ENCODE measurements around the gene FBLIM1.

The FBLIM1 gene, protein sequence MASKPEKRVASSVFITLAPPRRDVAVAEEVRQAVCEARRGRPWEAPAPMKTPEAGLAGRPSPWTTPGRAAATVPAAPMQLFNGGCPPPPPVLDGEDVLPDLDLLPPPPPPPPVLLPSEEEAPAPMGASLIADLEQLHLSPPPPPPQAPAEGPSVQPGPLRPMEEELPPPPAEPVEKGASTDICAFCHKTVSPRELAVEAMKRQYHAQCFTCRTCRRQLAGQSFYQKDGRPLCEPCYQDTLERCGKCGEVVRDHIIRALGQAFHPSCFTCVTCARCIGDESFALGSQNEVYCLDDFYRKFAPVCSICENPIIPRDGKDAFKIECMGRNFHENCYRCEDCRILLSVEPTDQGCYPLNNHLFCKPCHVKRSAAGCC

DNA sequence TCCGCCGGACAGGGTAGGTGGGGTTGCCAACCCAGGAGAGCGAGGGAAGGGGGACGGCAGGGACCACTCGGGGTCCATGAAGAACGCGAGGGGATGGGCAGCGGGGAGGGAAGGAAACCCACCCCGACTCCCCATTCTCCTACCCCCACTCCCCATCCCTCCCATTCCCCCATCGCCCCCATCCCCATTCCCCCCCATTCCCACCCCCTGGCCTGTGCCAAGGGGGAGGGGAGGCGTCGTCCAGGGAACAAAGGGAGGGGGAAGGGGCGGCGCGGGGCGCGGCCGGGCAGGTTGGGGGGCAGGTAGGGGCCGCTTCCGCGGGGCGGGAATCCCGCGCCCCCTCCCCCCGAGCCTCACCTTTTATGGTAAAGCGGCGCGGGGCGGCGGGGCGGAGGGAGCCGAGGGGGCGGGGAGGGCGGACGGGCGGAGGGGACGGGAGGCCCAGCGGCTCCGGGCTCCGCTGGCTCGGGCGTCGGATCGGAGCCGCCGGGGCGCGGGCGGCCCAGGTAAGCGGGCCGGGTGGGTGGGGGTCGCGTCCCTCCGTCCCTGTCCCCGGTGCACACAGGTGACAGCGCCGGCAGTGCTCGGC lies at the start of gene FBLIM1:
Gene FBLIM1, plus strand, starts transcription at position 453 of the 589 bp plus-strand sequence. CDS start 6,189 bp downstream, outside the sequence.
- DNase-seq: no peak

DNA sequence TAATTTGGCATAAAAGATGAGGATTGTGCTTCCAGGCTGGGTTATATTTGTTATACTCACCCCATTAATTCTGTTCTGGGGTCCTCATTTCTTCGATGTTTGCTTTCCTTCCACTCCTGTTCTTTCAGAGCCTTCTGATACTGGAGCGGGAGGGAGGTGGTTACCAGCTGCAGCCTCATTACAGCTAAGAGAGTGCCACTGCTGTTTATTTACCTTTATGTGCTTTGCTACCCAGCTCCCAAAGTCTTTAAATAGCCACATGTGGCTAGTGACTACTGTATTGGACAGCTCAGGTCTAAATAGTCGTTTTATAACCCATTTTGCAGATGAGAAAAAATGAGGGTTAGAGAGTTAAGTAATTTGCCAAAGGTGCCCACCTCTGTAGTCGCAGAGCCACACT lies 49.4 kb upstream of the FBLIM1 start:
- no peak for DNase-seq

DNA sequence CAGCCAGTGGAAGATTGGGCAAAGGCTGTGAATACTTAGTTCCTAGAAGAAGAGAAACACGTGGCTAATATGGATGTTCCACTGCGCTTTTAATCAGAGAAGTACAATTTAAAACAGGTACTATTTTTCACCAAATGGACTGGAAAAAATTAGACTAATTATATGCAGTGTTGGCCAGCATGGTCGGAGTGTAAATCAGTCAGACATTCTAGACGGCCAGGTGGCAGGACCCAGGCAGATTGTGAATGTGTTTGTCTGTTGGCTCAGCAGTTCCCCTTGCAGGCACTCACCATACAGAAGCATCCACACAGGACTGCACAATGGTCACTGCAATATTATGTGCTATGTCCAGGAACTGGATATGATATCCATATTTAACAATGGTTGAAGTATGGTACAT lies 46.4 kb upstream of the FBLIM1 start:
- DNase-seq: no peak

DNA sequence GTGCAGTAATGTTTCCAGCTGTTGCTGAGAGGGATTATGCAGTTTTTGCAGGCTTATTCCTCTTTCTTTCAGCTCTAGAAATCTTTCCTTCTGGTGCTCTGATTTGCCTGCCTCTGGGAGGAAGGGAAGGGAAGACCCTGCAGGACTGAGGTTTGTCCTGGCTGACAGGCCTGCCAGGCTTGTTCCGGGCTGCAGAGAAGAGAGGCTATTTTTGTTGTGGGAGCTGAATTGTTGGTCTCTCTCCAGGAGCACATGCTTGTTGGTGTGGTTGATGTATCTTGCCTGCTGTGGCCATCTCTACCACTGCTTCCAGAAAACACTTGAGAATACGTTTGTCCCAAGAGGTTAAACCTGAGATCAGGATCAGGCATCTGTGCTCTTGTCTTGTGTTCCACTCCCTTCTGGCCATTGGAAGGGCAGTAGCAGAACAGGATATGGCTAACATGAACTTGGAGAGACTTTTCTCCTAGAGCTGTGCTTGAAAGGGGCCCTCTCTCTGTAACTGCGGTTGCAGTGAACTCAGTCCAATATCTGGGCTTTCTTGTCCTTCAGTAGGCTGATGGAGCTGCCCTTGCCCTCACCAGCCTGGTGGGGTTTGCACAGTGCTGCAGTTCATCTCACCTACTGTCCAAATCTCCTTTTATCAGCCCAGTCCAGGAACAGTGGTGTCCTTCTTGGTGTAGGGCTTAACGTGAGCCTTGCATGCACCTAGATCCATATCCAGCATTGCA lies 44.0 kb upstream of the FBLIM1 start:
- no peak for DNase-seq

DNA sequence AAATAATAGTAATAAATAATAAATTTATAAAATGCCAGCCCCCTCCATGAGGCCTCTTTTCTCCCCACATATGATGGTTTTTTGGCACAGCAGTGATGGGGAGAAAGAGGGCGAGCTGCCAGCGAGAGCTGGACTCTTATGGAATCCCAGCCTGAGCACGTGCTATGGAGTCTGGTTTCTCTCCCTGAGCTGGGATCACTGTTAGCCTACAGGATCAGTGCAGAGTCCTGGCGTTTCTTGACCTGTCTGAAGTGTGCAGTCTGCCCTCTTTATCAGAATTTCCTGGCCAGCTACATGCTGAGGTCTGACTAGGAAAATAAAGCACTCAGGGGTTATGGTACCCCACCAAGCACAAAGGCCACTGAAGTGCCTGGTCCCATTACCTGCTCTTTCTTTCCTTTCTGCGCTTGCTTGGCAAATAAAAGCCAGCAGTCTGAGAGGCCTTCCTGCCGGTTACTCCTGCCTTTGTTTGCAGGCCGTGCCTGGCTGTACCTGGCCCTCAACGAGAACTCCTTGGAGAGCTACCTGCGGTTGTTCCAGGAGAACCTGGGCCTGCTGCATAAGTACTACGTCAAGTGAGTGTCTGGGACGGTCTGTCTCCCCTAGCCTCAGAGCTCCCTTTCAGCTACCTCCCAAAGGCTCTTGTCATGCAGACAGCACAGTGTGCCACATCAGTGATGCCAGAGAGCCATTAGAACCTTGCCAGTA lies 41.0 kb upstream of the FBLIM1 start:
- DNase-seq: no peak

DNA sequence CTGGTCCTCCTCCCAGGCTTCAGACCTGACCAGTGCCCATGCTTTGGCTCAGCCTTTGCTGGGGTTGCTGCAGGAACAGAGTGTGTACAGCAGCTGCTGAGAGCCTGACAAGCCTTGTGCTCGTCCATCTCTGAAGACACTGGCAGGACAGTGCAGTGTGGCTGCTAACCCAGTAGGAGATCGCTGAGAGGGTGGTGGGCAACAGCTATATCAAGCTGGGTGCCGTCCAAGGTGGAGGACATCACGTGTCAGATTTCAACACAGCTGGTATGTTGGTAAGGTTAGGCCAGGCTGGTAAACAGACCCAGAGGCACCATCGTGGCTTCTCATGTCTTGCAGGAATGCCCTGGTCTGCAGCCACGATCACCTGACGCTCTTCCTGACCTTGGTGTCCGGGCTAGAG lies 40.4 kb upstream of the FBLIM1 start:
- no peak for DNase-seq

DNA sequence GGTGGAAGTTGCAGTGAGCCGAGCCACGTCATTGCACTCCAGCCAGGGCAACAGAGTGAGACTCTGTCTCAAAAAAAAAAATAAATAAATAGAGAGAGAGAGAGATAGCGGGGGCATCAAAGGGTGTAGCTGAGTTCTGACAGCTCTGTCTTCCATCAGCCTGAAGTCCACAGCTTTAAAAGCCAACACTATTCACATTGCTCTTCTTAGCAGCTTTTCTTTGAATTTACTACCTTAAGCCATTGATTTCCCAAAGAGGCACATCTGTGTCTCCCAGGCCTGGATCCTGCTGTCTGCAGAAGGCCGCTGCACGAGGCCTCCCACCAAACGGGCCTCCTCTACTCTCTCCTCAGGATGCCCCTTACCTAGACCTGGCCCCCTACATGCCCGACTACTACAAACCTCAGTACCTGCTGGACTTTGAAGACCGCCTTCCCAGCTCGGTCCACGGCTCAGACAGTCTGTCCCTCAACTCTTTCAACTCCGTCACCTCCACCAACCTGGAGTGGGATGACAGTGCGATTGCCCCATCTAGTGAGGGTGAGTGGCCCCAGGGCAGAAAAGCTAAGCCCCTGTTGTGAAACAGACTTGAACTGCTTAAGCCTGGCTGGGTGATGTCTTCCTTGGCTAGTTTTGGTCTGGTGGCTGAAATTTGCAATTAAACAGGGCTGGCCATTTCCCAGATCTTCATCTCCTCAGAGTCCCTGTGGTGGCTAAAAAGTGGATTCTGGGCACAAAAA lies 39.0 kb upstream of the FBLIM1 start:
- DNase-seq: no peak

DNA sequence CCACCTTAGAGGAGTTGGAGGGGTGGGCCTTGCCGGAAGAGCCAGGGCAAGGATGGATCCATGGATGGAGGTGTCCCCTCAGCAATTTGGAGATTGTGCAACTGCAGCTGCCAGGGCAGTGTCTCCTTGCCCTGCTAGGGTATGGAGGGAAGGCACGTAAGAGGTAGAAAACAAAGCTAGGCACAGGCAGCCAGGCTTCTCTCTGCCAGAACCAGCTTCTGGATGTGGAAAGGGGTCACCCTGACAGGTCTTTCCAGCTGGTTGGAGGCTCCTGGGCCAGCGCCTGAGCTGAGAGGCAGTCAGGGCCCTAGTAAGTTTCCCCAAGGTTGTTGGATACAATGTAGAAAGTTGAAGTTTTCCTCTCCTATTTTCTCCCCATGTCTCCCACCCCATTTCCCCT lies 37.7 kb upstream of the FBLIM1 start:
- DNase-seq: no peak

DNA sequence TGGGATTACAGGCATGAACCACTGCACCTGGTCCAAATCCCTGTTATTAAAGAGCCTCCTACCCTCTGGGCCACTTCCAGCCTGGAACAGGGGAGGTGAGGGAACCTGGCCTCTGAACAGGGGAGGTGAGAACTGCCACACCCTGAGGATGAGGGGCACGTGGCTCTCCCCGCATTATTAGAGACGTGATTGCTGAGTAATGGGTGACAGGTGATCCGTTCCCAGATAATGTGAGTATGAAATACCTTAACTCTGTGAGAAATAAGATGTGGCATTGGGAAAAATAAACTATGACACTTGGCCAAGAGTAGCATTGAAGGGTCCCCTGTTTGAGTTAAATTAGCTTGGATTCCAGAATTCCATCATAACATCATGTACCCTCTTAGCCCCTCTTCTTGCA lies 36.2 kb upstream of the FBLIM1 start:
- no peak for DNase-seq

DNA sequence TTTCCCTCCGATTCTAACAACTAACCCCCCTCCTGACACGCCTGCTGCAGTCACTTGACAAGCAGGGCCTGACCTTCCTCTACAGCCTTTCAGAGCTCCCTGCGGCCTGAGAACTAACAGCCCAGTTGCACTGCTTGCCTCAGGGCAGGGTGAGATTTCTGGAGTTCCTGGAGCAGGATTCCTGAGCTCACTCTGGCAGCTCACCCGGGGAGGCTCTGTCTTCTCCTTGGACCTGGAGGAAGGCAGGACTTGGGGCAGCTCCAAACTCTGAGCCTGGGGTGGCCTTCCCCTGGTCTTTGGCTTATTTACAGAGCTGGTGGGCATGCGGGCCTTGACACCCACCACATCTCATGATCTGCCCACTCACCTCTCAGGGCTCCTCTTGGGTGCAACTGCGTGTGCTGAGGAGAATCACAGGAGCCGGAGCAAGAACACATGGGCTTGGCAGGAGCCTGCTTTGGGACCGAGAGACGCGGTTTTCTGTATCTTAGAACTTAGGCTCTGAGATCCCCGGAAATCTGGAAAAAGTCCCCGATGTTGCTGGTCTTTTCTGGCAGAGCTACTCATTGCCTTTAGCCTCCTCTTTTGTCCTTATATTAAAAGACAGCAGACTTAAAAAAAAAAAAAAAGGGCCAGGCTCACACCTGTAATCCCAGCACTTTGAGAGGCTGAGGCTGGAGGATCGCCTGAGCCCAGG lies 35.6 kb upstream of the FBLIM1 start:
- DNase-seq: no peak

DNA sequence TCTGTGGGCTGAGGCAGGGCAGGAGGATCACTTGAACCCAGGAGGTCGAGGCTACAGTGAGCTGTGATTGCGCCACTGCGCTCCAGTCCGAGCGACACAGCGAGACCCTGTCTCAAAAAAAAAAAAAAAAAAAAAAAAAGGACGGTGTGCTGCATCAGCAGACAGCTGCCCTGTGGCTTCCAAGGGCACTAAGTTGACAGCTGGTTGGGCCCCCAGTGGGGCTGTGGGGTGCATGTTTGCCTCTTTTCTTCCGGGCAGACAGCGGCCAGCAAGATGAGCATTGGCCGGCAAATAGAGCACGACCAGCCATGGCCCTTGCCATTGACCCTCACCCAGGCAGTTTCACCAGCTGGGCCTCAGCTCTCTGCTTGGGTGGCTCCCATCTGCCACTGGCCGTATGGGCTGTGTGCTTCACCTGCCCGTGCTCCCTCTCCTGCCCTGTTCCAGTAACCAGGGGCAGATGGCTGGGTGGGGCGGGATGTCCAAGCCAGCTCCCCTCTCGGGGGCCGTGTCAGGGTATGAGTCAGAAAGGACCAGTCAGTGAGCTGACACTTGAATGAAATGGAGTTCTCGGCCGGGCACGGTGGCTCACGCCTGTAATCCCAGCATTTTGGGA lies 34.9 kb upstream of the FBLIM1 start:
- DNase-seq: no peak

DNA sequence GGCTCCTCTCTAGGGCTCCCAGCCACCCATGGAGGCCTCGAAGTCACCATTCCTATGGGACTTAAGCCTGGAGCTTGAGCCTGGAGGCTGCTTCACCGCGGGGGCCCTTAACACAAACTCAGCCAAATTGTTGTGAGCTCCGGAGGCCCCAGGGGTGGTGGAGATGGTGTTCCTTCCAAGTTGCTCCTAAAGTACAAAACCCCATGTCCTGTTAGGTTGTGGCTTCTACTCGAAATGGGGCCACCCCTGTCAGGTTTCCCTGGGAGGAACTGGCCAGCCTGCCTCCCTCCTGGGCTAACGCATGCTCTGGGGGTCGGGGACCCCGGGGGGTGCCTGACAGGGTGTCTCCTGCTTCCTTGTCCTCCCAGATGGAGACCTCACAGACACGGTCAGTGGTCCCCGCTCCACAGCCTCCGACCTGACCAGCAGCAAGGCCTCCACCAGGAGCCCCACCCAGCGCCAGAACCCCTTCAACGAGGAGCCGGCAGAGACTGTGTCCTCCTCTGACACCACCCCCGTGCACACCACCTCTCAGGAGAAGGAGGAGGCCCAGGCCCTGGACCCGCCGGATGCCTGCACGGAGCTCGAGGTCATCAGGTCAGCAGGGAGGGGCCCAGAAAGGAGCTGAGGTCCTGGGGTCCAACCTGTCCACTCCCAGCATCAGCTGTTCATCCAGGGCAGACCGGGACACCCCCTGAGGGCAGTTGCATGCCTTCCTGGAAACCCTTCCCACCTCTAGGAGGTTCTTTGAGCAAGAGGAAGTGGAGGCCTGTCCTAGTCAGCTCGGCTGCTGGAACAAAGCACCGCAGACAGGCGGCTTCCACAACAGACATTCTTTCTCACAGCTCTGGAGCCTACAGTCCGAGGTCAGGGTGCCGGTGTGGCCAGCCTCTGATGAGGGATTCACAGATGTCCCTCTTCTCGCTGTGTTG lies 33.4 kb upstream of the FBLIM1 start:
- no peak for DNase-seq

DNA sequence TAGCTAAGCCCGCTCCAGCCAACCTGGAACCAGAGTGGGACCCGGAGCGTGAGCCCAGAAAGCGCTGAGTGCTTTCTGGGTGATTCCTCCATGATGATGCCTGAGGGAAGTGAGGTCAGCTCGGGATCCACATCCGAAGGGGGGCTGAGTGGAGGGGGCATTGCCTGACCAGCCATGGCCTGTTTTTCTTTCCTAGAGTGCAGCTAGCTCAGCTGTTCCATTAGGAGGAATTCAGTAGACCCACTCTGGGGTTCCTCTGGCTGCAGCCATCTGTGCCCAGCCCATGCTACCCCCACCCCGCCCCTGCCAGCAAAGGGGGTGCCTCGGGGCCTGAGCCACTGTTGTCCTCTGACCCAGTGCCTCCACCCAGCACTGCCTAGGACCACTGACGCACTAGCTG lies 32.1 kb upstream of the FBLIM1 start:
- no peak for DNase-seq

DNA sequence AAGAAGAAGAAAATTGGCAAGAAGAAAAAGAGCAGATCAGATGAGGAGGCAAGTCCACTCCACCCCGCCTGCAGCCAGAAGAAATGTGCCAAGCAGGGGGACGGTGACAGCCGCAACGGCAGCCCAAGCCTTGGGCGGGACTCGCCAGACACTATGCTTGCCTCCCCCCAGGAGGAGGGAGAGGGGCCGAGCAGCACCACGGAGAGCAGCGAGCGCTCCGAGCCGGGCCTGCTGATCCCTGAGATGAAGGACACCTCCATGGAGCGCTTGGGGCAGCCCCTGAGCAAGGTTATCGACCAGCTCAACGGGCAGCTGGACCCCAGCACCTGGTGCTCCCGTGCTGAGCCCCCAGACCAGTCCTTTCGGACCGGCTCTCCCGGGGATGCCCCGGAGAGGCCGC lies 31.6 kb upstream of the FBLIM1 start:
- no peak for DNase-seq

DNA sequence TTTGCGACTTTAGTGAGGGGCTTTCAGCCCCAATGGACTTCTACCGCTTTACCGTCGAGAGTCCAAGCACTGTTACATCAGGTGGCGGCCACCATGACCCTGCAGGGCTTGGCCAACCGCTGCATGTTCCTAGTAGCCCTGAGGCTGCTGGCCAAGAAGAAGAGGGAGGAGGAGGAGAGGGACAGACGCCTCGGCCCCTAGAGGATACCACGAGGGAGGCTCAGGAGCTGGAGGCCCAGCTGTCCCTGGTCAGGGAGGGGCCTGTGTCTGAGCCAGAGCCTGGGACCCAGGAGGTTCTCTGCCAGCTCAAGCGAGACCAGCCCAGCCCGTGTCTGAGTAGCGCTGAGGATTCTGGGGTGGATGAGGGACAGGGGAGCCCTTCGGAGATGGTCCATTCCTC lies 31.2 kb upstream of the FBLIM1 start:
- no peak for DNase-seq

DNA sequence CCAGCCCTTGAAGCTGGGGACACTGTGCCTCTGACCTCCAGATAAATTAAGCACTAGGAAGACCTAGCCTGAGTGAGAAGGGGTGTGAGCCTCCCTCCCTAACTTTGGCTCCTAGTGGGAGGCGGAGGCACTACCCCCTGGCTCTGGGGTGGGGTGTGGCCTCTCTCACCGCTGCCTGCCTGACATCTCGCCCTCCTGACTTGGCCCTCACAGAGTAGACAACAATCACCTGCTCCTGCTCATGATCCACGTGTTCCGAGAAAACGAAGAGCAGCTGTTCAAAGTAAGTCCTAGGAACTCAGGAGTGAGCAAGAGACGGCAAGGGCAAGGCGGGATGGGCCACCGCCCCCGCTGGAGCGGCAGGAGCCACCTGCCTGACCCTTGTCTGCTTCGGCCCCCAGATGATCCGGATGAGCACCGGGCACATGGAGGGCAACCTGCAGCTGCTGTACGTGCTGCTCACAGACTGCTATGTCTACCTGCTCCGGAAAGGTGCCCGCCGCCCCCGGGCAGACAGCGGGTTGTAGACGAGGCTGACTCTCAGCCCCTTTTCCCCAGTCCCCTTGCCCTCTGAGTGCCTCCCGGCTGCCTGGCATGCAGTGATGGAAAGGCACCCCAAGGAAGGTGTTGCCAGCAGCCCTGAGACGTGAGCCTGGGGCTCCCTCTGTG lies 30.6 kb upstream of the FBLIM1 start:
- DNase-seq: no peak

DNA sequence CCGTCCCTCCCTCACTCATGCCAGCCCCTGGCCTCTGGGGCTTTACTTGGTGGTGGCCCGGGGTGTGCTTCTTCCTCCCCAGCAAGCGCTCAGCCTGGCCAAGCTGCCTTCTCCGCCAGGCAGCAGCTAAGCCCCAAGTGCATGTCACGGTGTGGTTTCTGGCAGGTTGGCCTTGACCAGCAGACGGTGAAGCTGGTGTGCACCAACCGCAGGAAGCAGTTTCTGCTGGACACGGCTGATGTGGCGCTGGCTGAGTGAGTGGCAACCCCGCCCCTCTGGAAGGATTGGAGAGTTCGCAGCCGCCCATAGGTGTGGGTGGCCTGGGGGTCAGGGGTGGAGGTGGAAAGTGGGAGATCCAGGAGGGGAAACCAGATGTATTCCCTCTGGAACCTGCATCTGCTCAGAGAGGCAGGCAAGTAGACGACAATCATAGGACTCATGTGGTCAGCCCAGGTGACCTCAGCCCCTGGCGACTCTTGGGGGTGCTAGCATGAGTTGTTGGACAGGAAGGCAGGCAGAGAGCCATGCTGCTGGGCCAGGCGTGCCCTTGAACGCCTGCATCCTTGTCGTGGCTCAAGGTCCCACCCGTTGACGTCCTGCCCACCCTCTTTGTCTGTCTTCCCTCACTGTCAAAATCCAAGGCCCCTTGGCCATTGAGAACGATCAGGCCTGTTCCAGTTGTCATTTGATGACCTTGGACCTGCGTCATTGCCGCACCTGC lies 29.5 kb upstream of the FBLIM1 start:
- no peak for DNase-seq

DNA sequence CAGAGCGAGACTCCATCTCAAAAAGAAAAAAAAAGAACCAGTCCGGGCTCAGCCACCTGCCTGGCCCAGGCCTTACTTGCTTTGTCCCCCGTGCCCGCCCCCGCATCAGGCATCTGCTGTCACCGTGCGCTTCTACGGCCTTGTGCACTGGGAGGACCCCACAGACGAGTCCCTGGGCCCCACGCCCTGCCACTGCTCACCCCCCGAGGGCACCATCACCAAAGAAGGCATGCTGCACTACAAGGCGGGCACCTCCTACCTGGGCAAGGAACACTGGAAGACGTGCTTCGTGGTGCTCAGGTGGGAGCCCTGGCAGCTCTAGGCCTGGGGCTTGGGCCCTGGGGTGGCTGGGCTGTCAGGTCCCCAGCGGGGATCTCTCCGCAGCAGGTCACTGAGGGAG lies 28.2 kb upstream of the FBLIM1 start:
- no peak for DNase-seq

DNA sequence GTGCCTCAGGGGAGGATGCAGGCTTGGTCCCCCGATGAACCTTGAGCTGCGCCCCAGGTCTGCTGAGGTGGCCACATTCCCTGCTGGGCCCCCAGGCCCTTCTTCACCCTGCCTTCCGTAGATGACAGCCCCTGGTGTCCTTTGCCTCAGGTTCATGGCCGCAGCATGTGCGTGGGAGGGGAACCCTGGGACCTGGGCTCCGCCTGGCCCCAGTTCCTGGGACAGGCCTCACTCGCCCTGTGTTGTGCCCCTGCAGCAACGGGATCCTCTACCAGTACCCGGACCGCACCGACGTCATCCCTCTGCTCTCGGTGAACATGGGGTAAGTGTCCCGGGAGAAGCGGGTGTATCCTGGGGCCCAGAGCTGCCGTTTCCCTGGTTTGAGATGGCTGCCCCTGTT lies 27.7 kb upstream of the FBLIM1 start:
- no peak for DNase-seq
